NCI-H1048 (cell line): ENCODE measurements around the gene ANKRD33.

Experiments
- DNase-seq: peaks from one replicate; lab custom pipeline; 2025; lab: John Stamatoyannopoulos, UW

ANKRD33 gene

DNA sequence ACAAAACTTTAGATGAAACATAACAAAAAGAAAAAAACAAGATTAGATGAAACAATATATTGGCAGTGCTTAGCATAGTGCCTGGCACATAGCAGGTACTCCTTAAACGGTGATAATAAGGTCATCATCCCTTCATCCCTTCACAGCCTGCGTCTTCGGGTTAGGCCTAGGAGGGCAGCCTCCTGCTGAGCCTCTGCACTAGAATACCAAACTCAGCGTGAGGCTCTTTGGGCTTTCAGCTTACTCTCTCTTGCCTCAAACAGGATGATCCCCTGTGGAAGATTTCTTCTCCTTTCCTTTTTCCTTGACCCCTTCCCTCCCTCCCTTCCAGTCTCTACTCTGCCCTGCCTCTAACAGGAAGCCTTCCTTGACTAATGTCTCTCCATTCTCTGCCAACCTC, 25.0 kb upstream of the ANKRD33 start:
- no peak for DNase-seq

DNA sequence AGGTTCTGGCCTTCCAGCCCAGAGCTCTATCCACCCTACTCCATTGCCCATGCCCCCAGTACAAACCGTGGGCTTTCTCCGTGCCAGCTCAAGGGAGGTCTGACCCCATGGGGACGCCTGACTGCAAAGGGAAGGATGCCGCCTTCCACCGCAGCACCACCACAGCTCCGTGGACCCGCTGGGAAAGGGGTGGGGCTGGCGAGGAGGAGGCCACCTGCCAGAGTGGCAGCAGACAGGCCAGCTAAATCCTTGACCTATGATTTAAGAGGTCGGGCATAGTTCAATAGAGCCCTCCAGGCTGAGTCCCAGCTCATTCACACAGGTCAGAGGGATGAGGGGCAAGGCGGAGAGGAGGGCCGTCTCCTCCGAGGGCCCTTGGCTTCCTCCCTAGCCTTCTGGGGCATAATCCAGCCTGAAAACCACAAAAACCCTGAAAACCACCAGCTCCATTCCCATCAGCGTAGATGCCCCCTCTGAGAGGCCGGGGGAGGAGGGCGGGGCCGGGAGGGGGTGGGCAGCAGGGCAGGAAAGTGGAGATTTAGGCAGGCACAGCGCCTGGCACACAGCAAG, 24.5 kb upstream of the ANKRD33 start:
- DNase-seq: no peak

- no peak for DNase-seq
Measured at GRCh38 chr12:51863933-51864832, 23.7 kb upstream of the ANKRD33 start.

DNA sequence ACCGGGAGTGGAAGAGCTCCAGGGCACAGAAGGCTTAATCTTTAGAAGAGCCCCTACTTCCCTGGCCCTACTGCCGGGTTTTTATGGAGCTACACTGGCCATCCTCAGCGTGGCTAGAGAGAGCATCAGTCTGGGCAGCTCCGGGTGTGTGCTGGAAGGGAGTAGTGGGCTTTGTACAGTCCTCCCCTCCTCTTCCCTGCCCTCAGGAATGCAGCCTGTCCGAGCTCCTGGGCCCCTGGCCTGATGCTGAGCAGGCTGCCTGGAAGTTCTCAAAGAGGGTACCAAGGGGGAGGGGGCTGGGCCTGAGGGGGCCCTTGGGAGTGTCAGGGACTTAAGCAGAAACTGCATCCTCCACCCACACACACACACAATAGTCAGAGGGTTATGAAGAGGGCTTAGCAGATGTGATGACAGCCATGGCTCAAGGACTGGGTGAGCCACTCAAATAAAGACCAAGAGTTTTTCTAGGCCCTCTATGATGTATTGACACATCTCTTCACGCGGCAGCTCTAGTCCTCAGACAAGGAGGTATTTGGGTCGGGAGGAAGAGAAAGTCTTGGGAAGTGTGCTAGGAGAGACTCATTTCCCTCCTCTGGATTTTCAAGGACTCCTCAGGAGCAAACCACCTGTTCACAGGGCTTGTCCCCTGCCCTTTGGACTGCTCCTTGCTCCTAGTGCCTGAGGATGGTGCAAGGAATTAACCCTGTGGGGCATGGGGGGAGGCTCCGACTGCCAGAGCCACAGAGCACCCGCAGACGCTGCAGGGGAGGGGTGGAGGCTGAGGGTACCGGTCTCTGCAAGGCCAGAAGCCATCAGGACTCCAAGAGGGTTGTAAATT, 22.9 kb upstream of the ANKRD33 start:
- DNase-seq: no peak

- no peak for DNase-seq
Measured at GRCh38 chr12:51865757-51866270, 22.1 kb upstream of the ANKRD33 start.

- DNase-seq: no peak
Measured at GRCh38 chr12:51866324-51866723, 21.6 kb upstream of the ANKRD33 start.

DNA sequence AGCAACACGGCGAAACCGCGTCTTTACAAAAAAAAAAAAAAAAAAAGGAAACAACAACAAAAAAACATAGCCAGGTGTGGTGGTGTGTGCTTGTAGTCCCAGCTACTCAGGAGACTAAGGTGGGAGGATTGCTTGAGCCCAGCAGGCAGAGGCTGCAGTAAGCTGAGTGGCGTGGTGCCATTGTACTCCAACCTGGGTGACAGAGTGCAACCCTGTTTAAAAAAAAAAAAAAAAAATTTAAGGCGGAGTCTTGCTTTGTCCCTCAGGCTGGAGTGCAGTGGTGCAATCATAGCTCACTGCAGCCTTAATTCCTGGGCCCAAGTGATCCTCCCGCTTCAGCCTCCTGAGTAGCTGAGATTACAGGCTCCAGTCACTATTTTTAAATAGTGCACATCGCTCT, 21.1 kb upstream of the ANKRD33 start:
- no peak for DNase-seq

GRCh38 chr12:51867371-51867770, 20.5 kb upstream of the ANKRD33 start:
- no peak for DNase-seq

DNA sequence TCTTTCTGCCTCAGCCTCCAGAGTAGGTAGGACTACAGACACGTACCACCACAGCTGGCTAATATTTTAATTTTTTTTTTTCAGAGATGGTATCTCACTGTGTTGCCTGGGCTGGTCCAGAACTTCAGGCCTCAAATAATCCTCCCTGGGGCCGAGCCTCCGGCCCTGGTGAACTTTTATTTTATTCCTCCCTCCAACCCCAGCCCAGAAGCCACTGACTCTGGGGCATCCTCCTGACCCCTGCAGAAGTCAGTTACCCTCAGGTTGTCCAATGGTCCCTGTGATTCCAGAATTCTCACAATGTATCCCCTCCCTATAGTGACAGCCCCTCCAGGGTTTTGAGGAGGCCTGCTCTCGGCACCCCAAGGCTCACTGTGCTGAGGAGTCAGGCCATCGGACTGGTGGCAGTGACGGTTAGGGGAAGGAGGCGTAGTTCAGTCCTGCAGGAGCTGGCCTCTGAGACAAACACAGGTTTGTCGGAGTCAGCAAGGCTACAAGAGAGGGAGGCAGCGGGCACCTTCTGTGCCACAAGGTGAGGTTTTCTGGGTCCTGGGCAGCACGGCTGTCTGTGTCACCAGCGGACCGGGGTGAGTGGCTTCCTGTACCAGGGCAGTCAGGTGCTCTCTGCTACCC, 20.0 kb upstream of the ANKRD33 start:
- DNase-seq: no peak

GRCh38 chr12:51868821-51869495, 18.9 kb upstream of the ANKRD33 start:
- no peak for DNase-seq

GRCh38 chr12:51869496-51869865, 18.4 kb upstream of the ANKRD33 start:
- DNase-seq: no peak

DNA sequence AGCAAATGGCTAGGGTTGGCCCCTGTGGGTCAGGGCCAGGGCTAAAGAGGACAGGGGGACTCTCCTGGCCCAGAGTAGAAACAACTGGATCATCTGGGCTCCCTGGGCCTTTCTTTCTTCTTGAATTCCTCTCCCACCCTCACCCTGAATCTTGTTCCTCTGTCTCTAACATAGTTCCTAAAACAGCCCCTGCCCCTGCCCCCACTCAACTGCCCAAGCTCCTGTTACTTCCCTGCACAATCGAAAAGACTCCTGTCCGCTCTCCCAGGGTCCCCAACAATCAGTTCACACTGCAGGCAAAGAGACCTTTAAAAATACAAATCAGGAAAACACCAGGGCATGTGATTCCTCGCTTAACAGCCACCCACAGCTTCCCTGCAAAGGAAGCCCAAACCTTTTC, 18.0 kb upstream of the ANKRD33 start:
- DNase-seq: no peak

- no peak for DNase-seq
Measured at GRCh38 chr12:51870504-51870903, 17.4 kb upstream of the ANKRD33 start.

DNA sequence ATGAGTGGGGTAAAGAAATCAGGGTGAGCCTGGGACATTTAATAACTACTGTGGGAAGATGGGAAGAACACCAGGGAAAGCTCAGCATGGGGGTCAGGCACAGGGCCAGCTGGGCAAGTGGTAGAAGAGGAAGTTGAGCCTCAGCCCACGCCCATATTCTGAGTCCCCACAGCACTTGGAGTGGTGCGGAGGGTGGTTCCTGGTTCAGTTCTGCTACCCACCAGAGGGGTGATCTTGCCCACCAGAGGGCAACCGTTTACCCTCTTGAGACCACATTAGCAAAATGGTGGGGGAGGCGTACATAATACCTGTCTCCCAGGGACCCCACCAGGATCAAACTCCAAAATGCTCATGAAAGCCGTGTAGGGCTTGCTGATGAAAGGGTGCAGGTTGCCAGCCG, 16.8 kb upstream of the ANKRD33 start:
- DNase-seq: no peak

DNA sequence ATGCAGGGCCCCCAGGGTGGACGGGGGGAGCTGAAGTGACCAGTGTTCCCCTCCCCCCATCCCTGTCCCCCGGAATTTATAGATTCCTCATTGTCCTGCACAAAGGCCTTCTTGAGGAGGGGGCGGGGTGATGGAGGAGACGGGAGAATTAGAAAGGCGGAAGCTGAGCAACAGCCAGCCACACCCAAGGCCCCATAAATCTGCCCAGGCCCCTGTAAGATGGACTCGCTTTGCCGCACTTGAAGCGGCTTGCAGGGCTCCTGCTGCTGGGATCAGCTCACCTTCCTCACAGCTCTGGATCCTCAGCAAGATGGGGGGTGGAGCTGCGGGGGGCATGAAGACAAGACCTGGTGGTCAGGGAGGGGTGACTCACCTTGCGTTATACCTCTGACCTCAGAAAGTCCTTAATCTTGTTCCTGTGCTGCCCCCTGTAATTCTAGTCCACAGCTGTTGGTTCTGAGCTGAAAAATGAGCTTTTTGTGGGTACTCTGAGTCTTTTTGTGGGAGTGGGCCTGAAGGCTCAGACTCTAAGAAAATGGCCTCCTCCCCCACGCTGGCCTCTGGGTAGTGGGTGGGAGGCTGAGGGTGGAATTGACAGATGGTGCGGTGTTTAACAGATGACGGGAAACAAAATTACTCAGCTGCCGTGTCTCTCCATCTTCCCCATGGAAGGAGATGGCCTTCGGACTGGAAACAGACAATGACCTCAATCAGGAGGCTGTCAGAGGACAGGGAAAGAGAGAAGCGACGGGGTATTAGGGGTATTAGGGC, 15.8 kb upstream of the ANKRD33 start:
- DNase-seq: no peak

DNA sequence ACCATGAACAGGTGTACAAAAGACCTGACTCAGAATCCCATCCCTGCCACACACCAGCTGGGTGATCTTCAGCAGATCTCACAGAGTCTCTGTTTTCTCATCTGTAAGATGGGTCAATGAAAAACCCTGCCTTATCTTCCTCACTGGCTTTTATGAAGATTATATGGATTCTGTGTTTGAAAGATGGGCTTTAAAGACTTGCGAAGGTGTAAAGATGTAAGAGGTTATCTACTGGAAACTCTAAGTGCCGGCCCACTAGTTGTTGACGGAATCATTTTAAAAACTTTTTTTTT, 15.3 kb upstream of the ANKRD33 start:
- DNase-seq: no peak

GRCh38 chr12:51873251-51873994, 14.5 kb upstream of the ANKRD33 start:
- DNase-seq: no peak

DNA sequence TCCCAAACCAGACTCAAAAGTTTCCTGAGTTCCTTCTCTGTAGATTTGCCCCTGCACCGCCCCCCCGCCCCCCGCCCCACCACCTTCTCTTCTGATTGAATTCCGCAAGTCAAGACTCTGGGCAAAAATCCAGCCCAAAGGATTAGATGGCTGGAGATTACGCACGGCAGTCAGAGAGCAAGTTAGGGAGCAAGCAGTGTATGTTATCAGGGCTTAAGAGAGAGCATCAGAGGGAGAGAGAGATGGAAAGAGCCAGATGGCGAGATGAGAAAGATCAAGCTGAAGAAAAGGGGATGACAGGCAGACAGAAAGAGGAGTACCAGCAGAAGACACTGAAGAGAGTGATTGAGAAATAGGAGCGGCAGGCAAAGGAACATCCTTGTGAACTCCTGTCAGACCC, 13.9 kb upstream of the ANKRD33 start:
- no peak for DNase-seq

DNA sequence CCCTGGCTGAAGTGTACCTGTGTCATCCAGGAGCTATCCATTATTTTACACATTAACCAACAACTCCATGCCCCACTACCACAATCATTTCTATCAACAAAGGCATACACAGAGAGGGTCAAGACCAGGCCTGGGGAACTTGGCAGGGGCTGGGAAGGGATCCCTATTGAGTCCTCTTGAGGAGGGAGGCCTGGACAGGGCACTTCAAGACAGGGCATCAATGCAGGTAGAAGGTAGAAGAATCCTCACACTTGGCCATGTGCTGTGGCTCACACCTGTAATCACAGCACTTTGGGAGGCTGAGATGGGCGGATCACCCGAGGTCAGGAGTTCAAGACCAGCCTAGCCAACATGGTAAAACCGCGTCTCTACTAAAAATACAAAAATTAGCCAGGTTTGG, 13.4 kb upstream of the ANKRD33 start:
- DNase-seq: no peak

DNA sequence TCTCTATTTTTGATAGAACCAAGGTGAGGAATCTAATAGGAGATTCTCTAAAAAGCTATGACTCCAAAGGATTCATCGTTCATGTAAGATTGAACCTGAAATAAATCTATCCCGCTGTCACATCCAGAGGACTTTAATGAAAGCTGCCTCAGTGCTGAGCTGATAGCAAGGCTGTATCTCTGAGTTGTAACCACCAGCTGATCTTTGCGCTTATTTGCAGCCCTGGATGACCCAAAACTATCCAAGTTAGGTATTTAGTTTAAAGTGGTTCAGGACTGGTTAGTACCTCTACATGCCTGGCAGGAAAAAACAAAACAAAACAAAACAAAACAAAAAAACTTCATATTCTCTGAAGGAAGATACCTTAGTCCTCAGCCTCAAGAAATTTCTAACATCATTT, 8.8 kb upstream of the ANKRD33 start:
- DNase-seq: no peak
